SK-N-MC (cell line): ENCODE results near the gene PRKAR1B.

Experiments used
- EZH2 ChIP-seq: fragments of 200-600 bp; sonication (generic); IDR thresholded peaks from one replicate; pipeline ENCODE4 v1.6.1; 2017; ENCODE audit warnings: antibody characterized with exemption
- FOXP2 ChIP-seq: optimal IDR thresholded peaks from 2 replicates; pipeline ENCODE3; 2011; ENCODE audit warnings: mild to moderate bottlenecking, moderate library complexity; ENCODE audit not compliant: insufficient read depth; ENCODE audit errors: extremely low read length, control extremely low read depth
- POLR2AphosphoS5 ChIP-seq: IDR thresholded peaks from 2 replicates; pipeline ENCODE4 v1.6.1; 2012; ENCODE audit warnings: mild to moderate bottlenecking, low read depth, low read length, borderline replicate concordance

DNA sequence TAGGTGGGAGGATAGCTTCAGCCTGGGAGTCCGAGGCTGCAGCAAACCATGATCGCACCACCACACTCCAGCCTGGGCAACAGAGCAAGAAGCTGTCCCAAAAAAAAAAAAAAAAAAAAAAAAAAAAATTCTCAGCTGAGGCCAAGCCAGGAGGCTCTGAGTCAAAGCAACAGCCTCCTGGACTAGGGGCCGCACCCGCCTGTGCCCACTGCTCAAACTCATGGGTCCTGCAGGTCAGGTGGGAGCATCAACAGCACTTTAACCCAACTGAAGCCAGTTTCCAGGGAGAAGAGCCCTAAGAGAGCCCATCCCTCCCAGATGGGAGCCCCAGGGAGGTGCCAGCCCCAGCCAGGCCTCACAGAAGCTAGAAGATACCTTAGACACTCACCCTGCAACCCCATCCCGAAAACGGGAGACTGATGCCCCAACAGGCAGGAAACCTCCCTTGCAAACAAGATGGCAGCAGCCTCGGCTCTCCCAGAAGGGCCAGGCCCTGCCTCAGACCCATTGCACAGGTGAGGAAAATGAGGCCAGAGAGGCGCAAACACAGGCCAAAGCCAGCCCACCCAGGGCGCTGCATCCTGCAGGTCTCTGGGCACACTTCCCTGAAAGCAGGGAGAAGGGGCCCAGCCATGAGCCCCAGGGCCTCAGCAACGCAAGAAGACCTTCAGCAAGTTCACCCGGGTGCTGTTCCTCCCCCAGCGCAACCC, 218.5 kb downstream of the PRKAR1B start:
- TF ChIP-seq POLR2AphosphoS5 (no peak), EZH2 (no peak), FOXP2 (no peak)
